HG02885 (cell line): ENCODE data around the gene SCUBE2.
"Not testable (repeated sequence)": the region's sequence is repeated elsewhere in the genome, so short reads cannot be mapped to it uniquely, and the experiment has no call there.

Experiments used
- ATAC-seq: cut with Tn5 transposase; IDR thresholded peaks from one replicate; pipeline ENCODE4 v1.9.1; 2021; ENCODE audit warnings: mild to moderate bottlenecking; ENCODE audit not compliant: unreplicated experiment, poor library complexity

SCUBE2 gene

DNA sequence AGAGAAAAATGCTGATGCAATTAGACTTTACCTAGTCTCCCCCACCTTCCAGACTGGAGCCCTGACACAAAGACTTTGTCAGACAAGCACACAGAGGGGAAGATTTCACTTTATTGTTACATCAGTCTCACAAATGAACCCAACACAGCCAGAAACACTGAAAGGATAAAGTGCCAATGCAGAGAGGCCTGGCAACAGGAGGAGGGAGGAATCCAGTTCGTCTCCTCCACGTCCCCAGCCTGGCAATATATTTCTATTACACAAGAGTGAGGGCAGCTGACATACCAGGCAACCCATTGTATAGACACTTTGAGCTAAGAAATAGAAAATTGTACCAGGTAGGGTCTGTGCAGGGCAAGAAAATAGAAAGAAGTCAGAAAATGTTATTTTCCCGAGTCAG is 110.9 kb downstream of the SCUBE2 start:
- ATAC-seq = no peak

DNA sequence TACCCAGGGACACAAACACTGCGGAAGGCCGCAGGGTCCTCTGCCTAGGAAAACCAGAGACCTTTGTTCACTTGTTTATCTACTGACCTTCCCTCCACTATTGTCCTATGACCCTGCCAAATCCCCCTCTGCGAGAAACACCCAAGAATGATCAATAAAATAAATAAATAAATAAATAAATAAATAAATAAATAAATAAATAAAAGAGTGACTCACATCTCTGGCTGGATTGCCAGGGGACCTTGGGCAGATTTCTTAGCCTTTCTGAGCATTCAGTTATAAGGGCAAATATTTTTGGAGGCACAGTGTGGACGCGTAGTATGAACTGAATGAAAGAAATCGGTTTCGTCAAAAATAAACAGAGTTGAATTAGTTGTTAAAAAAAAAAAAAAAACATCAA is 112.0 kb downstream of the SCUBE2 start:
- ATAC-seq = not testable (repeated sequence)

DNA sequence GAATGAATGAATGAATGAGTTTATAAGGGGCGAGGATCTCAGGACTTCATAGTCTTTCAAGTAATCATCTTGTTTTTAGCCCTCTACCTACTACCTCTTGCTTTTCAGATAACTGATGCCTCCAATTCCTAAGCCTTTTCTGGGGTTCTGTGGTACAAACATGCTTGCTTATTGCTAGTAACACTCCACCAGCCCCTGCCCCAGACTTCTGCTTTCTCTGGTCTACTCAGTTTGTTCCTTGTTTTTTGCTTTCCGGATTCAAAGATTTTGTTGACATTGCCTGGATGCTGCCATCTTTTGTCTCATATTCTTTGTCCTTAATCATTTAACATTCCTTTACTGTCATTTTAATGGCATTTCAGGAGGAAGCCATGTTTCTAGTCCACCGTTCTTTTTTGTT is 118.3 kb downstream of the SCUBE2 start:
- no peak for ATAC-seq

DNA sequence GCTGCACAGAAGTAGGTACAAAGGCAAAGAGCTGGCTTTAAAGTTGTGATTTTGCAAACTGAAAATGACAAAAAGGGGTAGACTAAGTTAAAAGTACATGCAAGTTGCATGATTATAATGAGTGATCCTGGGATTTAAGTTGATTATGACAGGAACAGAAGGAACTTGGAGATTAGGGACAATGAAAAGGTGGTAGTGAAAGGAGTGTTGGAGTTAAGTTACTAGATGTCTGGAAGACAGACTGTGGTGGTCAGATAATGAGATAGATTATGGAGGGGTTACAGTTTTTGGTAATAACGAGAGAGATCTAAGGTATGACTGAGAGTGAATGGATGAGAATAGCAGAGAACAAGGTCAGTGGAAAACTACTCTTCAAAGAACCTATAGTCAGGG is 119.5 kb downstream of the SCUBE2 start:
- no peak for ATAC-seq

DNA sequence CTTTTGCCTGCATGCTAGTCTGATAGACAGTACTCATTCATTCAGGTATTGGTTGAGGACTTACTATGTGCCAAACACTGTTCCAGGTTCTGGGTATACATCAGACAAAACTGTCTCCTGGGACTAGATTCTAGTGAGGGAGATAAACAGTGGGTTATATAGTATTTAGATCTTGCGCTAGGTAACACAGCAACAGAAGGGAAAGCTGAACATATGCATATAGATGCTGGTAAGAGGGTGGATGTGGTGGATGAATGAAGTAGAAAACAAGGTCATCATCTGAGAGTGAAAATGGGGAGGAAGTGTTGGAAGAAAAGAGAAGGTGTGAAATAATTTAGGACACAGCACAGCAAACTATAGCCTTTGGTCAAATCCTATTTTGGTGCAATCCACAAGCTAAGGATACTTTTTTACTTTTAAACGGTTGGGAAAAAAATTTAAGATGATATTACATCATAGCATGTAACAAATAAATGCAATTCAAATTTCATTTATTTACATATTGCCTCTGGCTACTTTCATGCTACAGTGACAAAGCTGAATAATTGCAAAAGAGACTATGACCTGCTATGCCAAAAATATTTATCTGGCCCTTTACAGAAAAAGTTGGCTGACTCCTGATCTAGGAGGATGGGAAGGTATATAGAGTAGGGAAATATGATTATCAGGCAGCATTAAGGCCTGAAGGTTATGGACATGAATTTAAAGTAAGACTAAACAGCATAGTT is 120.0 kb downstream of the SCUBE2 start:
- no peak for ATAC-seq
